Kidney glomerular epithelial cell (primary cell): ENCODE data around the gene HP1BP3.
A peak's percentile ranks its signal among the peaks of the same experiment; 100 is the strongest.

Source experiments
- DNase-seq: peaks from one replicate; lab custom pipeline; 2025; lab: John Stamatoyannopoulos, UW

The HP1BP3 gene

GRCh38 chr1:20770314-20771087 lies 16.6 kb downstream of the HP1BP3 start:
- DNase-seq = no peak

GRCh38 chr1:20767271-20767670 lies 19.8 kb downstream of the HP1BP3 start:
- DNase-seq = no peak

- DNase-seq = no peak
These were observed 23.7 kb downstream of the HP1BP3 start for GRCh38 chr1:20763417-20763816.

- DNase-seq = no peak
These were observed 26.8 kb downstream of the HP1BP3 start for GRCh38 chr1:20760322-20760721.

GRCh38 chr1:20753589-20753988 lies 33.5 kb downstream of the HP1BP3 start:
- no peak for DNase-seq

- no peak for DNase-seq
These were observed 35.6 kb downstream of the HP1BP3 start for GRCh38 chr1:20751462-20751990.

GRCh38 chr1:20742671-20743070 lies 44.4 kb downstream of the HP1BP3 start:
- no peak for DNase-seq

- no peak for DNase-seq
These were observed 46.3 kb downstream of the HP1BP3 start for GRCh38 chr1:20740781-20741180.

- DNase-seq = no peak
These were observed 47.9 kb downstream of the HP1BP3 start for GRCh38 chr1:20739225-20739624.

GRCh38 chr1:20735581-20736111 lies 51.5 kb downstream of the HP1BP3 start:
- DNase-seq = no peak

GRCh38 chr1:20733360-20733975 lies 53.6 kb downstream of the HP1BP3 start:
- no peak for DNase-seq

- peak; percentile 95 for DNase-seq
These were observed 54.3 kb downstream of the HP1BP3 start, which contains the start of gene SH2D5 for GRCh38 chr1:20732588-20733359. TSS of gene SH2D5 (minus strand) at chr1:20732703. CDS start at chr1:20728044, 4,659 bp downstream.

- DNase-seq = peak; percentile 36
These were observed 55.0 kb downstream of the HP1BP3 start for GRCh38 chr1:20732071-20732587.

- DNase-seq = no peak
These were observed 55.8 kb downstream of the HP1BP3 start for GRCh38 chr1:20731057-20731991.

GRCh38 chr1:20730690-20731056 lies 56.4 kb downstream of the HP1BP3 start:
- DNase-seq = no peak

GRCh38 chr1:20729990-20730689 lies 57.0 kb downstream of the HP1BP3 start:
- DNase-seq = no peak

GRCh38 chr1:20729155-20729931 lies 57.8 kb downstream of the HP1BP3 start:
- no peak for DNase-seq

- DNase-seq = no peak
These were observed 58.5 kb downstream of the HP1BP3 start for GRCh38 chr1:20728371-20729154.
